ENCODE results near the gene ZCCHC9. TPM values are rescaled to one million over a fixed set of nuclear protein-coding genes. Genes with fewer than 3 reads are reported as not detected.
"Not testable (repeated sequence)": the region's sequence is repeated elsewhere in the genome, so short reads cannot be mapped to it uniquely, and the experiment has no call there.

Gene ZCCHC9
- total and polyA plus RNA-seq, 2 donors, result 32.1 to 46.3 TPM

DNA sequence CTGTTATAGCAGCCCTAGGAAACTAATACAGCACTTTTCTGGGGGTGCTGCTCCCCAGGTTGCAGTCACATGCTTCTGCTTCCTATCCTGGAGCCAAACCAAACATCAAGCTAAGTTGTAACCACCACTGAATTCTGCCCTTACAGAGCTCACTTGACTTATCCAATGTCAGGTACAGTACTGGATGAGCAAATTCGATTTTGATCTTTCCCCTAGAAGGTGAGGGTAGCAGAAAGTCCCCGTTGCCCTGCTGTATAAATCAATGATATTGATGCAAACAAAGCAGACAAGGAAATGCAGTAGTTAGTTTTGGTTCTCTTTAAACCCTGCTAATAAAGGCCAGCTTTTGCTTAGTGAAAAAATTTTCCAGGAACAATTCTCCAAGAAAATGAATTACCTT lies 36.4 kb downstream of the ZCCHC9 start:
- WGBS, result 95% methylated on average over 2 of the region's 2 CpGs
- no peak overlapping the region for H3K27ac ChIP-seq (ENCODE audit: low read depth in 1 of 2, low read length in 1 of 2)

DNA sequence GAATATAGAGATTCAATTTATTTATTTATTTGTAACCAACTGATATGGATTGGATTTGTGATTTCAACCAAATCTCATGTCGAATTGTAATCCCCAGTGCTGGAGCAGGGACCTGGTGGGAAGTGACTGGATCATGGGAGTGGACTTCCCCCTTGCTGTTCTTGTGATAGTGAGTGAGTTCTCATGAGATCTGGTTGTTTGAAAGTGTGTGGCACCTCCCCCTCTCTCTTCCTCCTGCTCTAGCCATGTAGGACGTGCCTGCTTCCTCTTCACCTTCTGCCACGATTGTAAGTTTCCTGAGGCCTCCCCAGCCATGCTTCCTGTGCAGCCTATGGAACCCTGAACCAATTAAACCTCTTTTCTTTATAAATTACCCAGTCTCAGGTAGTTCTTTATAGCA lies 36.8 kb downstream of the ZCCHC9 start:
- H3K4me3 ChIP-seq (ENCODE audit: low read length in 2 of 2); H3K27me3 ChIP-seq (ENCODE audit: control insufficient read depth in 2 of 2, insufficient read depth in 1 of 2, low read length in 1 of 2); H3K9me3 ChIP-seq (ENCODE audit: control insufficient read depth in 2 of 2, insufficient read depth in 1 of 2, low read length in 1 of 2); DNase-seq (ENCODE audit: low read depth in 6 of 9, low spot score in 9 of 9); H3K27ac ChIP-seq (ENCODE audit: low read depth in 1 of 2, low read length in 1 of 2); H3K36me3 ChIP-seq (ENCODE audit: control insufficient read depth in 2 of 2, insufficient read depth in 2 of 2, low read length in 1 of 2); H3K4me1 ChIP-seq (ENCODE audit: control insufficient read depth in 2 of 2, insufficient read depth in 2 of 2, low read length in 2 of 2): not testable (repeated sequence)
- 51% methylated on average over 3 of the region's 3 CpGs for WGBS

More for the DNA sequence above, 36.4 kb downstream of the ZCCHC9 start:
- Histone ChIP-seq H3K9me3 (ENCODE audit: control insufficient read depth in 2 of 2, insufficient read depth in 1 of 2, low read length in 1 of 2) (no peaks in the 10 kb centered on the region), H3K4me1 (ENCODE audit: control insufficient read depth in 2 of 2, insufficient read depth in 2 of 2, low read length in 2 of 2) (no peaks in the 10 kb centered on the region), H3K4me3 (ENCODE audit: low read length in 2 of 2) (no peak overlapping the region), H3K27me3 (ENCODE audit: control insufficient read depth in 2 of 2, insufficient read depth in 1 of 2, low read length in 1 of 2) (no peaks in the 10 kb centered on the region), H3K36me3 (ENCODE audit: control insufficient read depth in 2 of 2, insufficient read depth in 2 of 2, low read length in 1 of 2) (no peaks in the 10 kb centered on the region)
- no peak for DNase-seq (ENCODE audit: low read depth in 6 of 9, low spot score in 9 of 9)

DNA sequence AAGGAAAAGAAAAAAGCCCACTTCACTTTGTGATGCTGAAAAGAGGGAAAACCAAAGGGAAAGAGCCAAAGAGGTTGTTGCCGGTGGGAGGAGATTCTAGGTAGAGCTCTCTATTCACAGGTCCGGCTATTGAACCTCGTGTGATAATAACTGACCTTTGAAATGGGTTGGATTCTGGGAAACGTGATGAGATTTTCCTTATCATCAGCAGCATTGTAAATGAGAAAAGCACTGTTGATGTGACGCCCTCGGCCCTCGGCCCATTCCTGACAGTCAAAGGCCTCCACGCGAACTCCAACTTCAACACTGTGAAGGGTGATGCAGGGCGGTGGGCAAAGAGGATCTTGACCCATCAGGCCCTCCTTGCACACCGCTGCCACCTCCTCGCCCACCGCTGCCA lies 43.3 kb downstream of the ZCCHC9 start:
- no peak for DNase-seq (ENCODE audit: low read depth in 6 of 9, low spot score in 9 of 9)
- H3K4me3 ChIP-seq (ENCODE audit: low read length in 2 of 2), result no peak overlapping the region
- H3K36me3 ChIP-seq (ENCODE audit: control insufficient read depth in 2 of 2, insufficient read depth in 2 of 2, low read length in 1 of 2), result no peaks in the 10 kb centered on the region
- H3K27ac ChIP-seq (ENCODE audit: low read depth in 1 of 2, low read length in 1 of 2), result no peak overlapping the region
- 90% methylated on average over 13 of the region's 13 CpGs for WGBS
- H3K27me3 ChIP-seq (ENCODE audit: control insufficient read depth in 2 of 2, insufficient read depth in 1 of 2, low read length in 1 of 2), result no peaks in the 10 kb centered on the region
- no peaks in the 10 kb centered on the region for H3K4me1 ChIP-seq (ENCODE audit: control insufficient read depth in 2 of 2, insufficient read depth in 2 of 2, low read length in 2 of 2)
- no peaks in the 10 kb centered on the region for H3K9me3 ChIP-seq (ENCODE audit: control insufficient read depth in 2 of 2, insufficient read depth in 1 of 2, low read length in 1 of 2)

DNA sequence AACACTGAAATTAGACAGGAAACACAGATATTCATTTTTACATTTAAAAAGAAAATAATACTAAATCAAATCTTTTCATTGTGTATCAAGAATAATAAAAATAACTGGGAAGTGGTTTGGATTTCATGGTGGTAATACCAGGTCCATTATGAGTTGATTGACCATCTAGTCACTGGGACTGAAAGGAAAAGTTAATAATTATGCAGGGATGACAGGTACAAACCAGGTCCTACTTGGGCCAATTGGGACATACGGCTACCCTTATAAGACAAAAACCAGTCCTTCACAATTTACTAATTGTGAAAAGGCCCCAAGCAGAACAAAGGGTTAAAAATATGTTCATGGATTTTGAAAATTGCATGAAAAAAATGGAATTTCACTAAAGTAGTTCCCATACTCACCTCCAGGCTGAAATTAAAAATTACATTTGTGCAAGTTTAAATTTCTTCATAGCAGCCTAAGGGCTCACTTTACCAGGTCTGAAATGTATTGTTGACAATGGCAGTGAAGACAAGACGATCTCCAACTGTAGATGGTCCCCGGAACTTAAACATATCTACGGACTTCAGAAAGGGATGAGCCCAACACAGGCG lies 44.1 kb downstream of the ZCCHC9 start:
- Histone ChIP-seq H3K36me3 (ENCODE audit: control insufficient read depth in 2 of 2, insufficient read depth in 2 of 2, low read length in 1 of 2) (no peaks in the 10 kb centered on the region), H3K4me3 (ENCODE audit: low read length in 2 of 2) (no peak overlapping the region), H3K9me3 (ENCODE audit: control insufficient read depth in 2 of 2, insufficient read depth in 1 of 2, low read length in 1 of 2) (no peaks in the 10 kb centered on the region), H3K4me1 (ENCODE audit: control insufficient read depth in 2 of 2, insufficient read depth in 2 of 2, low read length in 2 of 2) (no peaks in the 10 kb centered on the region), H3K27ac (ENCODE audit: low read depth in 1 of 2, low read length in 1 of 2) (no peak overlapping the region), H3K27me3 (ENCODE audit: control insufficient read depth in 2 of 2, insufficient read depth in 1 of 2, low read length in 1 of 2) (no peaks in the 10 kb centered on the region)
- 96% methylated on average over 5 of the region's 5 CpGs for WGBS
- no peak for DNase-seq (ENCODE audit: low read depth in 6 of 9, low spot score in 9 of 9)

DNA sequence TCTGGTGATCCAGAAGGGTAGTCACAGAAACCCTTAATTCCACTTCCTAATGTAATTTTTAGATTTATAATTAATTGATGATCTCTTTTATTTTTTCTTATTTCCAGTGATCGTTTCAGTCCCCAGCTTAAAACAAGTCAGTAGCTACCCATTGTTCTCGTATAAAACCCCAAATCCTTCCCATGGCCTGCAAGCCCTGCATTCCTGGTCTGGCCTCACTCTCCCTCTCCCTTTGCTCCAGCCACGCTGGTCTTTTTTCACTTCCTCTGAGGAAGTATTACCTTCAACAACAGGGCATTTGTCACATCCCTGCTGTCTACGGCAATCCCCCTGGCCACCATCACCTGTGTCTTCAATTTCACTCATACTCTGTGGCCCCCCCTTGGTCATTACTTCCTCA lies 47.8 kb downstream of the ZCCHC9 start:
- Histone ChIP-seq H3K9me3 (ENCODE audit: control insufficient read depth in 2 of 2, insufficient read depth in 1 of 2, low read length in 1 of 2) (no peaks in the 10 kb centered on the region), H3K27ac (ENCODE audit: low read depth in 1 of 2, low read length in 1 of 2) (no peak overlapping the region), H3K4me1 (ENCODE audit: control insufficient read depth in 2 of 2, insufficient read depth in 2 of 2, low read length in 2 of 2) (no peaks in the 10 kb centered on the region), H3K27me3 (ENCODE audit: control insufficient read depth in 2 of 2, insufficient read depth in 1 of 2, low read length in 1 of 2) (no peaks in the 10 kb centered on the region), H3K4me3 (ENCODE audit: low read length in 2 of 2) (no peak overlapping the region), H3K36me3 (ENCODE audit: control insufficient read depth in 2 of 2, insufficient read depth in 2 of 2, low read length in 1 of 2) (no peaks in the 10 kb centered on the region)
- 95% methylated on average over 4 of the region's 4 CpGs for WGBS
- DNase-seq (ENCODE audit: low read depth in 6 of 9, low spot score in 9 of 9), result no peak

DNA sequence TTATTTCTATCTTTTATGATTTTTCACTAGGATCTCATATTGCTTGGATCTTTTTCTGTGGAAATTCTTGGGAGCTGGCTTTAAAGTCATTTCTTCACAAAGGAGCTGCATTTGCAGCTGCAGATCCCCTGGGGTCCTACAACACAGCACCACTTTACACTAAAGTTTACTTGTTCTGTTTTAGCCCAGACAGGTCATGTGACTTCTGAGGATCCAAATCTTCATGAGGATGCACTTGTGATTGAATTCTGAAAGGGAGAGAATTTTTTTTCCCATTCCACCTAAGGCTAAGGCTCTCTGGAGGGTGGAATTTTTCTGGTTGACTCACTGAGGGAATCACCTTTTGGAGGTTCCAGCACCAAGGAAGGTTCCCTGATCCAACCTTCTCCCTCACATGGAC lies 49.1 kb downstream of the ZCCHC9 start:
- no peak overlapping the region for H3K4me3 ChIP-seq (ENCODE audit: low read length in 2 of 2)
- H3K27me3 ChIP-seq (ENCODE audit: control insufficient read depth in 2 of 2, insufficient read depth in 1 of 2, low read length in 1 of 2), result no peaks in the 10 kb centered on the region
- H3K27ac ChIP-seq (ENCODE audit: low read depth in 1 of 2, low read length in 1 of 2), result no peak overlapping the region
- no peaks in the 10 kb centered on the region for H3K4me1 ChIP-seq (ENCODE audit: control insufficient read depth in 2 of 2, insufficient read depth in 2 of 2, low read length in 2 of 2)
- no peaks in the 10 kb centered on the region for H3K36me3 ChIP-seq (ENCODE audit: control insufficient read depth in 2 of 2, insufficient read depth in 2 of 2, low read length in 1 of 2)
- DNase-seq (ENCODE audit: low read depth in 6 of 9, low spot score in 9 of 9), result no peak
- no peaks in the 10 kb centered on the region for H3K9me3 ChIP-seq (ENCODE audit: control insufficient read depth in 2 of 2, insufficient read depth in 1 of 2, low read length in 1 of 2)

DNA sequence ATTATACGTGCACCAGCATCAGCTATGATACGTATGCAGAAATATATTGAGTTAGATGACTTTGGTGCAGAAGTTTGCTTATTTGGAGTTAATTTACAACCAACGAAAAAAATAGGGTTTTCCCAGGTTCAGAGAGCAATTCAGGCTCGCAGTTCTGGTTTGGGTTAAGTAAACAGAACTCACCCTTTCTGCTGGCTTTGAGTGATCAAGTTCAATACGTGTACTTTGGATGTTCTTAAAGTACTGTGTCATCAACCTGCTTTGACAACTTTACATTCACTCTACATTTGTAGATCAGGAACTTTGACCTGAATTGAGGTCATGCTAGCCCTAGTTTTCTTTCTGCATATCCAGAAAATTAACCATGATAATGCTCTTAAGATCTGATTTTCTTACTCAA lies 51.8 kb downstream of the ZCCHC9 start:
- H3K36me3 ChIP-seq (ENCODE audit: control insufficient read depth in 2 of 2, insufficient read depth in 2 of 2, low read length in 1 of 2), result no peaks in the 10 kb centered on the region
- no peak overlapping the region for H3K27ac ChIP-seq (ENCODE audit: low read depth in 1 of 2, low read length in 1 of 2)
- no peaks in the 10 kb centered on the region for H3K4me1 ChIP-seq (ENCODE audit: control insufficient read depth in 2 of 2, insufficient read depth in 2 of 2, low read length in 2 of 2)
- no peaks in the 10 kb centered on the region for H3K9me3 ChIP-seq (ENCODE audit: control insufficient read depth in 2 of 2, insufficient read depth in 1 of 2, low read length in 1 of 2)
- no peaks in the 10 kb centered on the region for H3K27me3 ChIP-seq (ENCODE audit: control insufficient read depth in 2 of 2, insufficient read depth in 1 of 2, low read length in 1 of 2)
- no peak for DNase-seq (ENCODE audit: low read depth in 6 of 9, low spot score in 9 of 9)
- no peak overlapping the region for H3K4me3 ChIP-seq (ENCODE audit: low read length in 2 of 2)
- 93% methylated on average over 5 of the region's 5 CpGs for WGBS

DNA sequence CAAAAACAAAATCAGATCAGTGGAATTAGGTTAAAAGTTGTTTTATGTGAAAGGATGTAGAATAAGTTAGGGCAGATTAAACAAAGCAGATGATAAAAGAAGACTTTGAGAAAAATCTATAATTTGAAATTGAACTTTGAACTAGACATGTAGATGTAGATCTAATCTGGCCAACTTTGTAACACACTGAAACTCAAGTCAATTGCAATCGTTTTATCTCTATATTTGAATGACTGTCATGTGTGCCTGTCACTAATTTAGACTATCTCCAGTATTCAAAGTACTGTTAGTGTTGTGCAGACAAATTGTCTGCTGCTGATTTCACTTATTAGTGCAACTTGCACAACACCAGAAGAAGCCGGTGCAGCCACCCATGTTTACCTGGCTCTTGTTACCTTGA lies 52.7 kb downstream of the ZCCHC9 start:
- H3K36me3 ChIP-seq (ENCODE audit: control insufficient read depth in 2 of 2, insufficient read depth in 2 of 2, low read length in 1 of 2), result no peaks in the 10 kb centered on the region
- H3K27me3 ChIP-seq (ENCODE audit: control insufficient read depth in 2 of 2, insufficient read depth in 1 of 2, low read length in 1 of 2), result no peaks in the 10 kb centered on the region
- H3K4me1 ChIP-seq (ENCODE audit: control insufficient read depth in 2 of 2, insufficient read depth in 2 of 2, low read length in 2 of 2), result no peaks in the 10 kb centered on the region
- DNase-seq (ENCODE audit: low read depth in 6 of 9, low spot score in 9 of 9), result no peak
- 90% methylated on average over 2 of the region's 2 CpGs for WGBS
- no peaks in the 10 kb centered on the region for H3K9me3 ChIP-seq (ENCODE audit: control insufficient read depth in 2 of 2, insufficient read depth in 1 of 2, low read length in 1 of 2)
- no peak overlapping the region for H3K27ac ChIP-seq (ENCODE audit: low read depth in 1 of 2, low read length in 1 of 2)
- no peak overlapping the region for H3K4me3 ChIP-seq (ENCODE audit: low read length in 2 of 2)

DNA sequence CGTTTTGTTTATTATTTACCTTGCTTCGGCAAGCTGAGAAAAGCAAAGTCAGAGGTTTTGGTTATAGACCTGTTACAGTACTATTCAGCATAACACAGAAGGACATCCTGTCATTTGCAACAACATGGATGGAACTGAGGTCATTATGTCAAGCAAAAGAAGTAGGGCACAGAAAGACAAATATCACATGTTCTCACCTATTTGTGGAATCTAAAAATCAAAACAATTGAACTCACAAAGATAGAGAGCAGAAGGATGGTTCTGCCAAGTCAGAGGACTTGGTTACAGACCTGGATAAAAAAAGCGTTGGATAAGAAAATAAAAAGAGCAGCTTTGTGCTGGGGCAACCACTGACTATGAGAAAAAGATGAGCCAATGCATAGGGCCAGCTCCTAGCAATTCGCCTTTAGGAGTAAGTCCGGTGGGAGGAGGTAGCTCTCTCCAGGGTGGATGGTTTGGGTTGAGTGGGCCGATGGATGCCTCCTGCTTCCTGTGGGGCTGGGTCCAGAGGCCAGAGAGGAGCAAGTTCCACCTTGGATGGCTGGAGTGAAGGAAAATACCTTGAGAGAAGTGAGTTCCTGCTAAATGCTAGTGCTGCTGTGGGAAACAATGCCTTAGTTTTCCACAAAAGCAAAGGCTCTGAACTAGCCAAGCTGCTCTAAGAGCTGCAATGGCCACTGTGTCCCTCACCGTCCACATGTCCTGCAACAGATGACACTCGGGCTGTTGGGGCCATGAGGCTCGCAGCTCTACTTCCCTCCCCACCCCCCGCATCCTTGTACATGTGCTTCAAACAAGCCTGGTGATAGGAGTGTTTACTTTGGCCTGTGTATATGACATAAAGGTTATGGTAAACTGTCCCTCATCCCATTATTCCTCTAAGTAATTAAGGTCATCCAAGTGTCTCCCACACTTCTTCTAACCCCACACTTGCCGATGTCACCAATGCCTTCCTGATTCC lies 54.2 kb downstream of the ZCCHC9 start:
- no peaks in the 10 kb centered on the region for H3K9me3 ChIP-seq (ENCODE audit: control insufficient read depth in 2 of 2, insufficient read depth in 1 of 2, low read length in 1 of 2)
- H3K4me1 ChIP-seq (ENCODE audit: control insufficient read depth in 2 of 2, insufficient read depth in 2 of 2, low read length in 2 of 2), result no peaks in the 10 kb centered on the region
- H3K4me3 ChIP-seq (ENCODE audit: low read length in 2 of 2), result no peak overlapping the region
- 92% methylated on average over 11 of the region's 11 CpGs for WGBS
- no peaks in the 10 kb centered on the region for H3K36me3 ChIP-seq (ENCODE audit: control insufficient read depth in 2 of 2, insufficient read depth in 2 of 2, low read length in 1 of 2)
- DNase-seq (ENCODE audit: low read depth in 6 of 9, low spot score in 9 of 9), result no peak
- no peak overlapping the region for H3K27ac ChIP-seq (ENCODE audit: low read depth in 1 of 2, low read length in 1 of 2)
- H3K27me3 ChIP-seq (ENCODE audit: control insufficient read depth in 2 of 2, insufficient read depth in 1 of 2, low read length in 1 of 2), result no peaks in the 10 kb centered on the region

All from thymus (tissue), 11 donors.